Immature natural killer cell (primary cell): ENCODE results near the gene DOCK3. TPM values are rescaled to one million over a fixed set of nuclear protein-coding genes. Genes with fewer than 3 reads are reported as not detected.

ENCODE experiments used
- DNase-seq, 3 donors: peaks; one replicate each; pipeline ENCODE4 v3.0.0; 2022; ENCODE audit warnings: mixed read lengths in 1 of 3
- H3K27ac Mint-ChIP-seq, 6 donors: one replicate each; pipeline ENCODE4 v1.8.0; 2020; ENCODE audit warnings: mixed read lengths in 6 of 6, mild to moderate bottlenecking in 5 of 6, inconsistent platforms in 4 of 6, moderate library complexity in 3 of 6
- H3K27me3 Mint-ChIP-seq, 3 donors: one replicate each; pipeline ENCODE4 v1.8.0; 2020 to 2021; ENCODE audit warnings: low read depth in 3 of 3, mild to moderate bottlenecking in 3 of 3, mixed read lengths in 3 of 3, moderate library complexity in 3 of 3, inconsistent platforms in 1 of 3
- H3K36me3 Mint-ChIP-seq, 3 donors: one replicate each; pipeline ENCODE4 v1.8.0; 2020; ENCODE audit warnings: mixed read lengths in 3 of 3, inconsistent platforms in 2 of 3, mild to moderate bottlenecking in 2 of 3
- H3K4me1 Mint-ChIP-seq, 2 donors: one replicate each; pipeline ENCODE4 v1.8.0; 2020; ENCODE audit warnings: inconsistent platforms in 2 of 2, mild to moderate bottlenecking in 2 of 2, mixed read lengths in 2 of 2, moderate library complexity in 1 of 2
- H3K4me3 Mint-ChIP-seq, 5 donors: one replicate each; pipeline ENCODE4 v1.8.0; 2020; ENCODE audit warnings: mild to moderate bottlenecking in 5 of 5, mixed read lengths in 5 of 5, inconsistent platforms in 3 of 5, moderate library complexity in 3 of 5
- H3K9me3 Mint-ChIP-seq, 6 donors: one replicate each; pipeline ENCODE4 v1.8.0; 2020; ENCODE audit warnings: mild to moderate bottlenecking in 6 of 6, mixed read lengths in 6 of 6, inconsistent platforms in 4 of 6, moderate library complexity in 3 of 6
- polyA plus RNA-seq, 3 donors: library from polyadenylated mRNA; unstranded; fragments of 300-500 nt; fragmentation: Illumina TruSeq; gene quantifications; one replicate each; pipeline ENCODE4 v1.2.3, GENCODE V29; 2021

DOCK3 gene
- polyA plus RNA-seq, 3 donors from 2014 or later, result 0.06 to 0.08 TPM; not detected in 1

DNA sequence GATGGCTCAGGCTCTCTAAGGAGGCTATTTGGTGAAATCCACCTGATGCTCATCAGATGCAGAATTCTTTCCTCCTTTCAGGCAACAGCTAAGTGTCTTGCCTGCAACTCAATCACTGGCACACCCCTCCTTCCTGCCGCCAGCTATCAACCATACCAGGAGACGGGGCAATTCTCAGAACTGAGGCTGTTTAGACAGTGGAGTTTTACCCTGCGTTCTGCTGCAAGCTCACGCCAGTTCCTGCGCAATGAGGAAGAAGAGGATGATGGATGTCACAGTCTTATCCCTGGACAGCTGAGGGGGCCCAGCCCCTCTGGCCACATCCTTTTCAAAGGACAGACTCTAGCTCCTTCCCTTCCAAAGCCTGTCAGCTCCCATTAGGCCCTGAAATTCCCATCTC lies 703.3 kb downstream of the DOCK3 start:
- peaks cover under 1 to 2% of the 10 kb centered on the region in 2 donors for H3K4me1 Mint-ChIP-seq
- peaks cover 0 to 5% (median 0%) of the 10 kb centered on the region in 3 donors for H3K36me3 Mint-ChIP-seq
- no peak overlapping the region for H3K27ac Mint-ChIP-seq
- H3K4me3 Mint-ChIP-seq, result no peak overlapping the region
- H3K27me3 Mint-ChIP-seq, result peaks cover 2 to 4% (median 3%) of the 10 kb centered on the region in 3 donors
- no peaks in the 10 kb centered on the region for H3K9me3 Mint-ChIP-seq
- DNase-seq, result no peak

DNA sequence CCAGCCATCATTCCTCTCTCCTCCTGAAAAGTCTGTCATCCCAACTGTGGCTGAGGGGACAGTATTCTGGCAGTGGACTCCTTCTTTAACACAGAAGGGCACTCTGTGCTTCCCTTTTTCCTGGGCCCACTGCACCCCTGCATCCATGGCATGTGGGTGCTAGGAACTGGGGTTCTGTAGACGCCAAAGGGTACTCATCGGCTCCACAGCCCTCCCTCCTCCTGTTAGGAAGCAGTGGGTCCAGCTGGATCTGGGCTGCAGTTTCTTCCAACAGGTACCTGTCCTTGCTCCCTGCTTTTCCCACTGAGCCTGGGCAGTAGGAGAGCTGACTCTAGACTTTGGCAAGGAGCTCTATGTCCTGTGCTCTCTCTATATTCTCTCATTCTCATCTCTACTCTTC lies 704.0 kb downstream of the DOCK3 start:
- Mint-ChIP-seq H3K36me3 (peaks cover 0 to 5% (median 0%) of the 10 kb centered on the region in 3 donors), H3K27ac (no peak overlapping the region), H3K27me3 (peaks cover 3 to 4% (median 3%) of the 10 kb centered on the region in 3 donors), H3K9me3 (no peaks in the 10 kb centered on the region), H3K4me1 (peaks cover 7 to 8% of the 10 kb centered on the region in 2 donors), H3K4me3 (no peak overlapping the region)
- DNase-seq, result no peak

GRCh38 chr3:51379301-51379700 lies 704.6 kb downstream of the DOCK3 start:
- Mint-ChIP-seq H3K27ac (peak overlapping the region in 1 of 6 donors; percentile 71), H3K9me3 (no peaks in the 10 kb centered on the region), H3K4me3 (no peak overlapping the region), H3K36me3 (peaks cover 0 to 5% (median 0%) of the 10 kb centered on the region in 3 donors), H3K4me1 (peaks cover 13% of the 10 kb centered on the region in 2 donors), H3K27me3 (peaks cover 0 to 4% (median 3%) of the 10 kb centered on the region in 3 donors)
- no peak for DNase-seq

- no peak for DNase-seq
- Mint-ChIP-seq H3K36me3 (peaks cover 0 to 5% (median 0%) of the 10 kb centered on the region in 3 donors), H3K4me1 (peaks cover 19% of the 10 kb centered on the region in 2 donors), H3K9me3 (no peaks in the 10 kb centered on the region), H3K4me3 (no peak overlapping the region), H3K27me3 (peaks cover 3 to 9% (median 8%) of the 10 kb centered on the region in 3 donors), H3K27ac (peak overlapping the region in 1 of 6 donors; percentile 34)
Observed at GRCh38 chr3:51379746-51380455, 705.2 kb downstream of the DOCK3 start.

DNA sequence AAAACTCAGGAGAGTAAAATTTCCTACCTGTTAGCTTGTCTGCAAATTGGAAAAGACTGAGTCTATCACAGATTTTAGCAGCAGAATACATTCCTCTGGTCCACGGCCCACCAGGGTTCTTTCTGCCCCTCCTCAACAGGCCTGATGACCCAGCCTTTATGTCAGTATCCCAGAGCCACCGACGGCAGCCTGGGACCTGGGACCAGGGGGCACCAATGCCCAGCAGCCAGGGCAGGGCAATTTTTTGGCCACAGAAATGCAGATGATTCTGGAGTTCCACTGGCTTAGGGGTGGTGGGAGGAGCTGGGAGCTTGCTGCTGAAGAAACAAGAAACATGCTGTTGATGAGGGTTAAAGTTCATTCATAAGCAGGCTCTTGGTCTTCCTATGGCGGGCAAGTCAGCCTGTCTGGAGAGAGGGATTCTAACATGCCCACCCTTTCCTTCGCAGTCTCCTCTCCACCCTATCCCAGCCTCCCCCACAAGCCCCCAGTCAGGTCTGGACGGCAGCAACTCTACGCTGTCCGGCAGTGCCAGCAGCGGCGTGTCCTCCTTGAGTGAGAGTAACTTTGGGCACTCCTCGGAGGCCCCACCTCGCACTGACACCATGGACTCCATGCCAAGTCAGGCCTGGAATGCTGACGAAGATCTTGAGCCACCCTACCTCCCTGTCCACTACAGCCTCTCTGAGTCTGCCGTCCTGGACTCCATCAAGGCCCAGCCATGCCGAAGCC lies 706.0 kb downstream of the DOCK3 start:
- Mint-ChIP-seq H3K4me3 (no peak overlapping the region), H3K36me3 (peaks cover 0 to 2% (median 0%) of the 10 kb centered on the region in 3 donors), H3K27me3 (peaks cover 5 to 16% (median 14%) of the 10 kb centered on the region in 3 donors), H3K9me3 (no peaks in the 10 kb centered on the region), H3K27ac (no peak overlapping the region), H3K4me1 (peaks cover 23 to 25% of the 10 kb centered on the region in 2 donors)
- DNase-seq, result no peak

GRCh38 chr3:51381333-51381705 lies 706.6 kb downstream of the DOCK3 start:
- Mint-ChIP-seq H3K36me3 (peaks cover 0 to under 1% (median under 1%) of the 10 kb centered on the region in 3 donors), H3K27ac (no peak overlapping the region), H3K9me3 (no peaks in the 10 kb centered on the region), H3K27me3 (peaks cover 7 to 20% (median 16%) of the 10 kb centered on the region in 3 donors), H3K4me1 (peaks cover 29 to 30% of the 10 kb centered on the region in 2 donors), H3K4me3 (no peak overlapping the region)
- no peak for DNase-seq

- H3K36me3 Mint-ChIP-seq, result peaks cover 0 to 4% (median 4%) of the 10 kb centered on the region in 3 donors
- no peak overlapping the region for H3K27ac Mint-ChIP-seq
- H3K27me3 Mint-ChIP-seq, result peaks cover 7 to 21% (median 12%) of the 10 kb centered on the region in 3 donors
- no peak overlapping the region for H3K4me3 Mint-ChIP-seq
- peaks cover 35 to 38% of the 10 kb centered on the region in 2 donors for H3K4me1 Mint-ChIP-seq
- no peaks in the 10 kb centered on the region for H3K9me3 Mint-ChIP-seq
- no peak for DNase-seq
Observed at GRCh38 chr3:51382076-51382745, 707.5 kb downstream of the DOCK3 start.

DNA sequence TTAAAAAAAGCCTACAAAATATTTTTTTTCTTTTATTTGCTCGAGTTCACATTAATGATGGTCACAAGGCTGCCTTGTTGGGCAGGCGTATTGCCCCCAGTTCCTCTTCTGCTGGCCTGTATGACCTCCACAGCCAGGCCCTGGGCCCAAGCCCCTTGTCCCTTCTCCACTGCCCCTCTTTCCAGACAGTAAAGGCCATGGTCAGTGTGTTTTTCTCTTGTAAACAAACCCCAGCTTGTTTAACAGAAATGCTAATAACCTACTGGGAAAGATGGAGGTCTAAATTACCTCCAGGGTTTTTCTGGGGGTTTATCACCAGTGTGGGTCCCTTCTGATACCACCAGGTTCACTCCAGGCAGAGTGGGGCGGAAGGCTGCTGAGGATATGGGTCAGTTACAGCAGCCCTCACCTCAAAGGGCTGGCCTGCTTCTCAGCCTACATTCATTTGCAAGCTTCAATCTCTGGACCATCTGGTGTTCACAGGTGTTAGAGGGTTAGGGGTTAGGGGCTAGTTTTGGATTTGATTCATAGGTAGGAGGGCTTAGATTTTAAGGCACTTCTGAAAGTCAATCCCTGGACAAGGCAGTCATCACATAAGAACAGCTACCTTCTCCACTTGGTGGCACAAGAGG lies 708.3 kb downstream of the DOCK3 start:
- H3K36me3 Mint-ChIP-seq, result peaks cover 0 to 10% (median 9%) of the 10 kb centered on the region in 3 donors
- H3K27ac Mint-ChIP-seq, result peak overlapping the region; percentile 71 to 100 (median 99)
- no peak for DNase-seq
- H3K4me1 Mint-ChIP-seq, result peaks cover 42 to 44% of the 10 kb centered on the region in 2 donors
- no peaks in the 10 kb centered on the region for H3K9me3 Mint-ChIP-seq
- H3K4me3 Mint-ChIP-seq, result peak overlapping the region; percentile 39 to 99 (median 95)
- H3K27me3 Mint-ChIP-seq, result peaks cover 7 to 21% (median 12%) of the 10 kb centered on the region in 3 donors

DNA sequence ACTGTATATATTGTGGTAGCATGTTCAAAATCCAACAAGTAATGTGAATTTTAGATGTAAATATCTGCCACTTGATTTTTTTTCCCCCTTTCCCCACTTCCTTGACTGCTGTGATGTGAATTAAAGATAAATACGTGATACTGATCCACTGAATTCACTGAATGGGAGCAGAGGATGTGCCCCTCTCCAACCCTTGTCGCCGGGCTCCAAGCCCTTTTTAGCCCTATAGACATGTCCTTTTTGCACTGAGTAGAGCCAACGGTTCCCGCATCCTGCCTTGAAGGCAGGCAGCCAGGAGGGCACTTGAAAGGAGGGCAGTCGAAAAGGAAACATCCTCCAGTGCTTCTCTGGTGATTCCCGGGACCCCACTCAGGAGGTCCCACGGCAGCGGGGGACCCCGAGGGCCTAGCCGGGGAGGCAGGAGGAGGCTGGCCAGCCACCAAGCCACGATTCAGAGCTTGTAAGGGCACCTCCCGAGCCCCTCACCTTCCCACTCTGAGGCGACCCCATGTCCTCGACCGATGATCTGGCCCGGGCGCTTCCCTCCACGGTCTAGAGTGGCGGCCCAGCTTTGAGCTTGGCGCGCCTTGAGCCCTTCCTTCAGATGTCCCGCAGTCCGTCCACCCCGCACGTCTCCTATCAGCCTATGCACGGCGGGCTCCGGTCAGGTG lies 709.5 kb downstream of the DOCK3 start:
- H3K27ac Mint-ChIP-seq, result peak overlapping the region; percentile 97 to 100 (median 99)
- peaks cover 7 to 21% (median 12%) of the 10 kb centered on the region in 3 donors for H3K27me3 Mint-ChIP-seq
- no peaks in the 10 kb centered on the region for H3K9me3 Mint-ChIP-seq
- H3K4me1 Mint-ChIP-seq, result peaks cover 49 to 54% of the 10 kb centered on the region in 2 donors
- peak overlapping the region; percentile 95 to 99 (median 99) for H3K4me3 Mint-ChIP-seq
- DNase-seq, result peak in 2 of 3 donors; percentile 16 to 21
- H3K36me3 Mint-ChIP-seq, result peaks cover 0 to 11% (median 10%) of the 10 kb centered on the region in 3 donors

- DNase-seq, result peak; percentile 97 to 98 (median 97)
- Mint-ChIP-seq H3K36me3 (peaks cover 0 to 15% (median 12%) of the 10 kb centered on the region in 3 donors), H3K4me1 (peaks cover 54 to 61% of the 10 kb centered on the region in 2 donors), H3K9me3 (no peaks in the 10 kb centered on the region), H3K4me3 (peak within 1 kb of the TSS; percentile 95 to 99 (median 99)), H3K27me3 (peaks cover 7 to 20% (median 12%) of the 10 kb centered on the region in 3 donors), H3K27ac (peak within 1 kb of the TSS; percentile 98 to 100 (median 99))
Observed at GRCh38 chr3:51384726-51385473, 710.2 kb downstream of the DOCK3 start, which contains the start of gene MANF. Gene MANF, plus strand, starts transcription at chr3:51385291. Its CDS starts 52 bp downstream, at chr3:51385343.

DNA sequence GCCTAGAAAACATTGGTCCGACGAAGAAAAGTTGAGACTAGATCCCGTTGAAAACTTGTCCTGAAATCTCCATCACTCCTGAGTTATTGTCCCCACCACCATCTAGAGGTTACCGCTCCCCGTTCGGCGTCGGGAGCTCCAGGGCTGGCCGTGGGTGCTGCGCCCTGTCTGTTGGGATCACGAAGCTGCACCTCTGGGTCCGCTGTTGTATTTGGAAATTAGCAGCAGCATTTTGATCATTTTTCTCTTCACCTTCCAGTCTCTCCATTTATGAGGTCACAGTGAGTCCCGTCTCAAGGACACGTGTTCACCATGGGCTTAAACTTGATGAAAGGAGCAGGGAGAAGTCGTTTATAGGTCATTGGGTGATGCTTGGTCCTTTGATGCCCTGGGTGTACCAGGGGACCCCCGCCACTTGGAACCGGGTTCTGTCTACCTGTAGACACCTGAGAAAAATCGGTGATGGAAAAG lies 710.9 kb downstream of the DOCK3 start:
- Mint-ChIP-seq H3K9me3 (no peaks in the 10 kb centered on the region), H3K4me1 (peaks cover 60 to 66% of the 10 kb centered on the region in 2 donors)
- DNase-seq, result no peak

More for the DNA sequence above, 710.9 kb downstream of the DOCK3 start:
- H3K27ac Mint-ChIP-seq, result peak overlapping the region; percentile 94 to 99 (median 98)
- peak overlapping the region; percentile 88 to 99 (median 99) for H3K4me3 Mint-ChIP-seq
- H3K27me3 Mint-ChIP-seq, result peaks cover 7 to 20% (median 12%) of the 10 kb centered on the region in 3 donors
- H3K36me3 Mint-ChIP-seq, result peaks cover 0 to 15% (median 12%) of the 10 kb centered on the region in 3 donors
